Urinary bladder (tissue), 4 donors: ENCODE data around the gene MESP2. TPM values are rescaled to one million over a fixed set of nuclear protein-coding genes. Genes with fewer than 3 reads are reported as not detected.

Experiments
- DNase-seq: peaks from one replicate; pipeline ENCODE4 v3.0.0-alpha.2; 2015; ENCODE audit errors: extremely low spot score
- H3K27ac ChIP-seq: one replicate; pipeline ENCODE4 v1.5.1; 2013; ENCODE audit warnings: low read depth, mild to moderate bottlenecking, moderate library complexity
- H3K36me3 ChIP-seq: one replicate; pipeline ENCODE4 v1.6.1; 2013; ENCODE audit warnings: mild to moderate bottlenecking, moderate library complexity; ENCODE audit not compliant: insufficient read depth
- H3K4me1 ChIP-seq: one replicate; pipeline ENCODE4 v1.6.1; 2013; ENCODE audit warnings: mild to moderate bottlenecking, moderate library complexity; ENCODE audit not compliant: insufficient read depth
- H3K4me3 ChIP-seq: one replicate; pipeline ENCODE4 v1.5.1; 2013; ENCODE audit warnings: low read depth, low read length
- WGBS: extraction: QIAGEN DNeasy Blood & Tissue Kit; methylation state at CpG from one replicate; pipeline ENCODE4 v1.1.7; 2013; 5-methylcytosine and 5-hydroxymethylcytosine counted together
- polyA plus RNA-seq: library from polyadenylated mRNA; stranded (reverse); fragments of 200-250 nt; gene quantifications from one replicate; pipeline ENCODE4 v1.2.3, GENCODE V29; 2013
- total RNA-seq: library from RNA; depleted of rRNA; stranded (reverse); fragments of >200 nt; gene quantifications from one replicate; pipeline ENCODE4 v1.2.3, GENCODE V29; 2014
- donor health status: healthy with polysubstance abuse.
- donor health status: healthy.

The MESP2 gene
- total and polyA plus RNA-seq, 2 donors, result 0.10 TPM; not detected in 1

- peak overlapping the region; percentile 59 for H3K4me3 ChIP-seq
- H3K27ac ChIP-seq, result no peak overlapping the region
- DNase-seq, result no peak
- no peaks in the 10 kb centered on the region for H3K4me1 ChIP-seq
- WGBS, result 12% methylated on average over 56 of the region's 56 CpGs
- H3K36me3 ChIP-seq, result no peaks in the 10 kb centered on the region
Measured at GRCh38 chr15:89814112-89814742, 38.1 kb downstream of the MESP2 start.

- H3K36me3 ChIP-seq, result no peaks in the 10 kb centered on the region
- no peaks in the 10 kb centered on the region for H3K4me1 ChIP-seq
- no peak for DNase-seq
- no peak overlapping the region for H3K27ac ChIP-seq
- WGBS, result 94% methylated on average over 3 of the region's 3 CpGs
- H3K4me3 ChIP-seq, result no peak overlapping the region
Measured at GRCh38 chr15:89815769-89816168, 39.6 kb downstream of the MESP2 start.

GRCh38 chr15:89817701-89818280, 41.7 kb downstream of the MESP2 start:
- no peak for DNase-seq
- H3K4me1 ChIP-seq, result no peaks in the 10 kb centered on the region
- 44% methylated on average over 10 of the region's 10 CpGs for WGBS
- H3K4me3 ChIP-seq, result no peak overlapping the region
- H3K36me3 ChIP-seq, result no peaks in the 10 kb centered on the region
- no peak overlapping the region for H3K27ac ChIP-seq

DNA sequence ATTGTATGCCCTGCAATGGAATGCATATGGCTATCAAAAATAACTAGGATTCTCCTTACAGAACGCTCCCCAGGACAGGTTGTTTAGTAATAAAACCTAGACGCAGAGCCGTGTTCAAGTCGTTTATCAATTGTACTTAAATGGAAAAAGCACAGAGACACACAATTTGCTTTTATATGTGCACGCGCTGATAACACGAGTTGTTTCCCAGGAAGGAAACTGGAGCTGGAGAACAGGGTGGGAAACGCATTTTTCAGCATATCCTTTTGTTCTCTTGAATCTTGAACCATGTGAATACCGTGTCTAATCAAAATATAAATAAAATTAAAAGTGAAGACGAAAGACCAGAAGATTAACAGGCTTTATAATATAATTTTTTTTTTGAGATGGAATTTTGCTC, 42.2 kb downstream of the MESP2 start:
- Histone ChIP-seq H3K4me3 (no peak overlapping the region), H3K27ac (no peak overlapping the region), H3K4me1 (no peaks in the 10 kb centered on the region), H3K36me3 (no peaks in the 10 kb centered on the region)
- WGBS, result 27% methylated on average over 10 of the region's 10 CpGs
- DNase-seq, result no peak

- Histone ChIP-seq H3K36me3 (no peaks in the 10 kb centered on the region), H3K4me3 (no peak overlapping the region), H3K4me1 (no peaks in the 10 kb centered on the region), H3K27ac (no peak overlapping the region)
- no peak for DNase-seq
- WGBS, result 56% methylated on average over 12 of the region's 12 CpGs
Measured at GRCh38 chr15:89820666-89821611, 44.8 kb downstream of the MESP2 start.

DNA sequence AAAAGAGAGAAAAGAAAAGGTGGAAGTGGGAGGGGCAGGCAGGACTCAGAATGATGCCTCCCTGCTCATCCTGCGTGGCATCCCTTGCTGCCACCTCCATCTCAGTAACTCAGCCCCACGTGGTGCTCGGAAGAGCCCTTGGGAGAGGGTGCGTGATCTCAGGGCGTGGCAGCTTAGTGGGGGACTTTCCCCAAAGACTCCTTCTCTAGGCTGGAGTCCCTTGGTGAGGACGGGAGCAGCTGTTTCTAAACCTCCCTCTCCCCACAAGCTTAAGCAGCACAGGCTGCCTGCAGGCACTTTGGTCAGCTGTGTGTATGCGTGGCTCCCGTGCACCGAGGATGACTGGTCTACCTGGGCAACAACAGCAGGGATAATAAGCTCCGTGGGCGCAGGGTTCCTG, 45.9 kb downstream of the MESP2 start:
- no peak overlapping the region for H3K27ac ChIP-seq
- H3K4me3 ChIP-seq, result no peak overlapping the region
- H3K4me1 ChIP-seq, result no peaks in the 10 kb centered on the region
- H3K36me3 ChIP-seq, result no peaks in the 10 kb centered on the region
- WGBS, result 66% methylated on average over 11 of the region's 11 CpGs
- no peak for DNase-seq

GRCh38 chr15:89822611-89822950, 46.4 kb downstream of the MESP2 start:
- Histone ChIP-seq H3K36me3 (no peaks in the 10 kb centered on the region), H3K4me1 (no peaks in the 10 kb centered on the region), H3K4me3 (no peak overlapping the region), H3K27ac (no peak overlapping the region)
- no peak for DNase-seq
- WGBS, result 86% methylated on average over 5 of the region's 5 CpGs

GRCh38 chr15:89822951-89823711, 47.0 kb downstream of the MESP2 start:
- H3K27ac ChIP-seq, result no peak overlapping the region
- WGBS, result 77% methylated on average over 7 of the region's 7 CpGs
- no peak overlapping the region for H3K4me3 ChIP-seq
- no peak for DNase-seq
- no peaks in the 10 kb centered on the region for H3K36me3 ChIP-seq
- no peaks in the 10 kb centered on the region for H3K4me1 ChIP-seq

- no peak for DNase-seq
- 90% methylated on average over 16 of the region's 16 CpGs for WGBS
Measured at GRCh38 chr15:89823836-89824606, 47.9 kb downstream of the MESP2 start.

DNA sequence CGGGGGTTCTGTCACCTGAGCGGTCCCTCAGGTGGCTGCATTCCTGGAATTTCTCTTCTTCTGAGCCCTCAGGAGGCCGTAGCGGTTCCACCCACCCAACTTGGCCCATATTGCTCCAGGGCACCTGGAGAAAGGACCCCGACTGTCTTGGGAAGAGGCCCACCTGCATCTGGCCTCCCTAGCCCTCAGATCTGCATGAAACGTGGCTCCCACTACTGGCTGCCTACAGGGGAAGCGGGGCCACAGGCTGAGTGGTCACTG, 48.4 kb downstream of the MESP2 start:
- no peak for DNase-seq
- H3K4me3 ChIP-seq, result no peak overlapping the region
- H3K4me1 ChIP-seq, result no peaks in the 10 kb centered on the region
- H3K36me3 ChIP-seq, result no peaks in the 10 kb centered on the region
- WGBS, result 88% methylated on average over 7 of the region's 7 CpGs
- H3K27ac ChIP-seq, result no peak overlapping the region

More at GRCh38 chr15:89823836-89824606, 47.9 kb downstream of the MESP2 start:
- Histone ChIP-seq H3K4me1 (no peaks in the 10 kb centered on the region), H3K36me3 (no peaks in the 10 kb centered on the region), H3K4me3 (no peak overlapping the region), H3K27ac (no peak overlapping the region)

DNA sequence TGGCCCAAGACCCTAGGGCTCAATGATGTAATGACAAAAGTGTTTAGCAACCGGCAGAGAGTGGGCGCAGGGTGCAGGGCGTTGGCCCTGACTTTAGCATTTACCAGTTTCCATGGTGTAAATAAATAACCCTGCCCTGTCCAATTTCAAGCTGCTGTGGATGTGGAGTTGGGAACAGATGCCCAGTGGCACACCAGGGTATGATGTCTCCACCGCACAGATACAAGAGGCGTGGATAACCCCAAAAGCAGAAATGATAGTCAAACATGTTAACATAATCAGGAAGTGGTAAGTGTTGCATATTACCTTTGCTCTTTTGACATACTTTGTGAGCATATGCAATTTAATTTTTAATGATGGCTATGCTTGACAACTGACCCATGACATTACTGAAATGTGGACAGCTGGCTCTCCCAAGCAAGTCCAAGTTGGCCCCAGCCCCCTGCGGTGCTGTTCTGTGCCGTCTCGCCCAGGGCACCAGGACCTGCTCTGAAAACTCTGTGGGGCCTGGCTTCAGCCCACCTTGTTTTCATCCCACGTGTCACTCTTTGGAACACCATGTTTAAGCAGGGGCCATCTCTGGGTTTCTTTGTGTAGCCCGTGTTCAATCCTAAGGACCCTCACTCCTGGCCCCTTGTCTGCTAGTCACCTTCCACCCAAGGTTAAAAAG, 49.3 kb downstream of the MESP2 start:
- Histone ChIP-seq H3K27ac (no peak overlapping the region), H3K36me3 (no peaks in the 10 kb centered on the region), H3K4me3 (no peak overlapping the region), H3K4me1 (no peaks in the 10 kb centered on the region)
- WGBS, result 80% methylated on average over 10 of the region's 10 CpGs
- DNase-seq, result no peak

DNA sequence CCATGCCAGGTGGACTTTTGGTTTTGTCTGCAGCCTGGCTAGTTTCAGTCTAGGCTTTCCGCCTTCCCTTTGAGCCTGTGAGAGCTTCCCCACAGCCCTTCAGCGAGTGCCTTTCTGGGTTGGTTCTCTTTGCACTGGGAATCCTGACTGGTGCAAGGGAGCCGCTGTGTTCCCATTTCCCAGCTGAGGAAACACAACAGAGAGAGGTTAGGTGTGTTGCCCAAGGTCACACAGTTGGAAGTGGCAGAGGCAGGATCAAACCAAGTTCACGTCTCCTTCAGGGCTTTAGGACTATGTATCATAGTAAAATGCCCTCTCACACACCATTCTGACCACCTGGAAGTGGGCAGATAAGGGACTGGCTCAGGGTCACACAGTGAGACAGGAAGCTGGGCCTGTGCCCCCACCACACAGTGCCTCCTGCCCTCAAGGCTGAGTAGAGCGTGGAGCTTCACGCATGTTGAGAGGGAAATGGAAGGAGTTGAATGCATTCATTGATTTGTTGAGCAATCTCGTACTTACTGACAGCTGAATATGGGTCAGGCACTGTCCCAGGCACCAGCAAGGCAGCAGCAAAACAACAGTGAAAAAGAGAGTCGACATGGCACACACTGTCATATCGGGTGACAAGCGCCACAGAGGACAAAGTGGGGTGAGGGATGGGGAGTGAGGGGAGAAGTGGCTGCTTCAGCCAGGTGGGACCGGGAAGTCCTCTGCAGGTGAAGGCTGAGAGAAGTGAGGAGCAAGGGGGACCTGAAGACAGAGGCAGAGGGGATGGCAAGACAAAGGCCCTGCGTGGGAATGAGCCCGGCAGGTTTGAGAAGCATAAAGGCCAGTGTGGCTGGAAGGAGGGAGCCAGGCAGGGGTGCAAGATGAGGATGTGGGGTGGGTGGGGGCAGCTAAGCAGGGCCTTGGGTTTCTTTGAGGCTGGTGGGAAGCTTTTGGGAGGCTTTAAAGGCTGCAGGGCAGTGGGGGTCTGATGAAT, 50.8 kb downstream of the MESP2 start:
- Histone ChIP-seq H3K27ac (no peak overlapping the region), H3K36me3 (no peaks in the 10 kb centered on the region), H3K4me1 (no peaks in the 10 kb centered on the region), H3K4me3 (no peak overlapping the region)
- 94% methylated on average over 13 of the region's 13 CpGs for WGBS
- DNase-seq, result no peak
